ENCODE measurements around the gene XYLT1. TPM values are rescaled to one million over a fixed set of nuclear protein-coding genes. Genes with fewer than 3 reads are reported as not detected.

XYLT1 gene
- total and polyA plus RNA-seq, 9 of the 15 experiments (the other 6 are each of a cell fraction or from before 2014, with no cell fraction given) = 0.03 to 0.09 (median 0.08) TPM; not detected in 6

DNA sequence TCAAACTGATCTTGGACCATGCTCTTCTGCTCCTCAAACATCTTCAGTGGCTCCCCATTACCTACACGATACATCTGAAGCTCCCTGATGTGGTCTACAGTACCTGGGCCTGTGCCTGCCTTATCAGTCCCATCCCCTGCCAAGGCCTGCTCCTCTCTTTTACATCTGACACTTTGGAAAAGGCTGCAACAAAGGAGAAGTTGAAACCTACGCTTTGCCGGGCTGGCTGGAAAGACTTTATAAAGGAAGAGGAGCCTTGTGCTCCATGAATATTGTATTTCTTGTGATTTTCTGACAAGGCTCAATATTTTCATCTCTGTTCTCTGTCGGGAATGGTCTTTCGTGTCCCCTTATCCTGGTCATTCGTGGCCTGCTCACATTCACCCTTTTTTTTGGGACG is 132.5 kb downstream of the XYLT1 start:
- no peak overlapping the region for H3K27ac ChIP-seq (ENCODE audit: extremely low read depth, low read depth, low read length)
- POLR2A ChIA-PET = no interaction called here
- in situ Hi-C loops (cut with MboI) = no loop called here

More for the DNA sequence above, 132.5 kb downstream of the XYLT1 start:
- H3K4me1 ChIP-seq (replicated peaks in 1 of 2; ENCODE audit: control insufficient read depth in 2 of 2, insufficient read depth in 2 of 2, low read length in 2 of 2) = no peaks in the 10 kb centered on the region
- no peak overlapping the region for H3K4me2 ChIP-seq (ENCODE audit: insufficient read depth, low read length)
- intact Hi-C loops (cut with micrococcal nuclease) = no loop called here
- no peak for DNase-seq (ENCODE audit: extremely low read depth in 1 of 4, low spot score in 3 of 4)
- no peaks in the 10 kb centered on the region for H3K36me3 ChIP-seq (ENCODE audit: control insufficient read depth, insufficient read depth, low read length)
- no peak overlapping the region for H3K4me3 ChIP-seq
- TF ChIP-seq BACH1 (tag; IDR thresholded peaks at IDR 0.05) (no peak), FOXM1 (IDR thresholded peaks at IDR 0.05; ENCODE audit: low read depth) (no peak), FOXM1 (CRISPR knock-in tag; IDR thresholded peaks at IDR 0.05; ENCODE audit: low read depth) (no peak), HCFC1 (IDR thresholded peaks at IDR 0.05; ENCODE audit: low read depth, low read length) (no peak), ZFX (CRISPR knock-in tag; IDR thresholded peaks at IDR 0.05) (no peak), POLR2AphosphoS5 (IDR thresholded peaks at IDR 0.05; ENCODE audit: control insufficient read depth, insufficient read depth, low read depth, low read length) (no peak)
- TF ChIP-seq, protein P1, sequence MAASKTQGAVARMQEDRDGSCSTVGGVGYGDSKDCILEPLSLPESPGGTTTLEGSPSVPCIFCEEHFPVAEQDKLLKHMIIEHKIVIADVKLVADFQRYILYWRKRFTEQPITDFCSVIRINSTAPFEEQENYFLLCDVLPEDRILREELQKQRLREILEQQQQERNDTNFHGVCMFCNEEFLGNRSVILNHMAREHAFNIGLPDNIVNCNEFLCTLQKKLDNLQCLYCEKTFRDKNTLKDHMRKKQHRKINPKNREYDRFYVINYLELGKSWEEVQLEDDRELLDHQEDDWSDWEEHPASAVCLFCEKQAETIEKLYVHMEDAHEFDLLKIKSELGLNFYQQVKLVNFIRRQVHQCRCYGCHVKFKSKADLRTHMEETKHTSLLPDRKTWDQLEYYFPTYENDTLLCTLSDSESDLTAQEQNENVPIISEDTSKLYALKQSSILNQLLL (CRISPR knock-in tag; IDR thresholded peaks at IDR 0.05; ENCODE audit: borderline replicate concordance) = no peak
- TF ChIP-seq, protein P2, sequence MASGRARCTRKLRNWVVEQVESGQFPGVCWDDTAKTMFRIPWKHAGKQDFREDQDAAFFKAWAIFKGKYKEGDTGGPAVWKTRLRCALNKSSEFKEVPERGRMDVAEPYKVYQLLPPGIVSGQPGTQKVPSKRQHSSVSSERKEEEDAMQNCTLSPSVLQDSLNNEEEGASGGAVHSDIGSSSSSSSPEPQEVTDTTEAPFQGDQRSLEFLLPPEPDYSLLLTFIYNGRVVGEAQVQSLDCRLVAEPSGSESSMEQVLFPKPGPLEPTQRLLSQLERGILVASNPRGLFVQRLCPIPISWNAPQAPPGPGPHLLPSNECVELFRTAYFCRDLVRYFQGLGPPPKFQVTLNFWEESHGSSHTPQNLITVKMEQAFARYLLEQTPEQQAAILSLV (tag; IDR thresholded peaks at IDR 0.05) = no peak
- H3K9me1 ChIP-seq (ENCODE audit: control insufficient read depth, insufficient read depth, low read length) = no peaks in the 10 kb centered on the region
- no peak overlapping the region for H3K9ac ChIP-seq (ENCODE audit: insufficient read depth in 1 of 2, low read depth in 2 of 2, low read length in 2 of 2)
- 0 out of 2 replicates have a peak, but pooled peaks cover 3% of the 10 kb centered on the region for H4K20me1 ChIP-seq (replicated peaks; ENCODE audit: control insufficient read depth, insufficient read depth, low read length)
- H3K27me3 ChIP-seq (ENCODE audit: control insufficient read depth in 2 of 2, insufficient read depth in 2 of 2, low read length in 2 of 2) = peaks cover 21 to 49% of the 10 kb centered on the region in 2 experiments
- no peak overlapping the region for H2AFZ ChIP-seq (ENCODE audit: low read depth, low read length)
- WGBS (ENCODE audit: insufficient coverage, low coverage, missing lambda C conversion rate) = 3% methylated on average over 7 of the region's 7 CpGs
- no peaks in the 10 kb centered on the region for H3K79me2 ChIP-seq (ENCODE audit: control insufficient read depth, insufficient read depth, low read length)
- BruUV-seq (replicated peaks) = no TSS peak
- no peak for ATAC-seq
- FAIRE-seq = no peak
- H3K9me3 ChIP-seq (replicated peaks; ENCODE audit: control insufficient read depth, insufficient read depth, low read depth, low read length) = no peaks in the 10 kb centered on the region
- CTCF ChIA-PET (ENCODE audit: low intra/inter-chr PET ratio) = no interaction called here

Data from K562 (cell line).